OCI-M2 (cell line): Measurements from ENCODE around the gene TEKT3.

Experiments used
- DNase-seq: peaks from one replicate; lab custom pipeline; 2025; ENCODE audit not compliant: unreplicated experiment; lab: John Stamatoyannopoulos, UW

Gene TEKT3

DNA sequence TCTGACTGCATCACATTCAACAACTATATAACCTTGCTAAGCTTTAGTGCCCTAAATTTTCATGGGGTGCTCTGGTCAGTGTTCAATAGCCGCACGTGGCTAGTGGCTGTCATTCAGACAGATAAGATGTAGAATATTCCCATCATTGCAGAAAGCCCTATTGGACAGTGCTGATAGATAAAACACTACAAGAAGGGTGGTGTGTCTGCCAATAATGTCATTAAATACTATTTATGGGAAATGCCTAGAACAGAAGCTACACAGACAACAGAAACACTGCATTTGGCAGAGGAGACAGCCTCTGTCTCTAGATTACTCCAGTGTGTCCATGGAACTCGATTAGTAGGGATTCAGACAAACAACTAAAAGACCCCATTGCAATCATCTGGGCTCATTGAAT is 47.8 kb downstream of the TEKT3 start:
- DNase-seq, result no peak

GRCh38 chr17:15291674-15292361 is 49.6 kb downstream of the TEKT3 start:
- DNase-seq, result no peak

GRCh38 chr17:15290605-15291004 is 50.8 kb downstream of the TEKT3 start:
- DNase-seq, result no peak

DNA sequence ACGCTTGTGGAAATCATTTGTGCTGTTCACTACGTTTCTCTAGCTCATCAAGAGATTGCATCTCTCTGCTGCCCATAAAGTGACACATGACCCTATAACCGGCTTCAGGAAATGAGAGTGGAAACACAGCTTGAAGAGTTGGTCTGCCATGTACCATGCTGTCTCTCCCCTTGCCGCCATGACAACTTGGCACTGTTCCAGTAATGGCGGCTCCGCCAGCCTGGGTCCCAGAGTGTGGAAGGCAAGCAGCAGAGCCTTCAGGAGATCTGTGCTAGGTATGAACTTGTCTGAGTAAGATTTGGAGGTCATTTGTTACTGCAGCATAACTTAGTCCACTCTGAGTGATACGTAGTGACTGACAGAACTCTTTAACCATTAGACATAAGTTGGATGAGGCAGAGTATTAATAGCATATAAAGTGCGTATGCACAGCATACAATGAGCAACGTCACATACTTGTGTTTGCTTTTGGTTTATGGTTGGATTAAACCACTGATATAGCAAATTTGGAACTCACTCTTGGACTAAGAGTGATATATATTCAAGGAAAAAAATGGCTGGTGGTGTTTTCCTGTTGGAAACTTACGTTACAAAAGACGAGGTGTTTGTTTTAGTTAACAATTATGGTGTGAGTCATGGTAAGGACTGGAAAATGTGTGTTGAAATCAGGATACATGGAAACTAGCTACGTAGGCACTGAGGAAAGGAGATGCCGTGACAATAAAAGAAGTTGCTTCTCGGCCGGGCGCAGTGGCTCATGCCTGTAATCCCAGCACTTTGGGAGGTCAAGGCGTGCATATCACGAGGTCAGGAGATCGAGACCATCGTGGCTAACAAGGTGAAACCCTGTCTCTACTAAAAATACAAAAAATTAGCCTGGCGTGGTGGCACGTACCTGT is 51.9 kb downstream of the TEKT3 start:
- no peak for DNase-seq

DNA sequence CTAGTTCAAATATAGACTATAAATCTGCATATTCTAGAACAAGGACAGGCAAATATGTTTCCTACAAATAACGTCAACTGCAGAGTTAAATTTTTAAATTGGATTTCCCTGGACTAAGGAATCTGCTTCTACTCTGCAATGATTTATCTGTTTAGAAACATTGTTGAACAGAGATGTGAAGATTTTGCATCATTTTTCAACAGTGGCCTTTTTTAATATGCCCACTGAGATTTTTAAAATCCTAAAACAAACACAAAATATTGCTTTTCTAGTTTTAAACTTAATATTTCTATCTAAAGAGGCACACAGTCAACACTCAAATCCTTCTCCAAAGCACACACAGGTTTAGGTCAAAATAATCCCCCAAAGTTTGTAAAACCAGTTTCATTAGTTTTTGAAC is 52.5 kb downstream of the TEKT3 start:
- DNase-seq, result no peak

- DNase-seq, result no peak
Observed at GRCh38 chr17:15287538-15288267, 53.7 kb downstream of the TEKT3 start.

DNA sequence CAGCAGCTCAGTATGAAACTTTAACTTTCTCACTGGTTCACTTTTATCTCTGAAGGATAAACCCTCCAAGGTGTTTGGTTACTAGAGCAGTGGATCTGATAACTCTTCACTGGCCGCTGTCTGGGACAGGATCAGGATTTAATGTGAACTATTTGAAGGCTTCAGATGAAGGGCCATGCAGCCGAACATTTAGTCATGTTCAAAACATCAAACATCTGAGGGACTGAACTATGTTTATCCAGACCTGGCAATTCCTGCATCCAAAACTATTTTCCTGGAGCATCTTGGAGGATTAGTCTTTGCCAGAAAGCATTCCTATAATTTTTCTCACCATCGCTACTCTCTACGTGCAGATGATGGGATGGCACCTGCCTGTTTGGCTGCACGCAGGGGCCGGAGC is 55.9 kb downstream of the TEKT3 start:
- no peak for DNase-seq

DNA sequence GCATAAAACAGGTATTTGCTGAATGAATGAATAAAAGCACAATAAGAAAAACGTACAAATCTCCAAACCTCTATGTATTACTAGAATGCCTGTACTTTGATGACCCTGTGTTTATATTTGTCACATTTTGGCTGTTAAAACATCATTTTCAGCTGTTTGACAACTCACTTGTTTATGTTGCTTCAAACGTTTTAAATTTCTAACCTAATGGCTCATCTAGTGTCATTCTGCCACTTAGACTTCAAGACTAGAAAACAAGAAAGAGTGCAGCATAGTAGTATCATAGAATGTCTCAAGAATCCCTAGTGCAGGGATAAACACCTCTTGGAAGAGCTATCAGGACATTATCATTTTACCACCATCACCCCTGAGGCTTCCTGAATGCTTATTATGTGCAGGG is 56.9 kb downstream of the TEKT3 start:
- no peak for DNase-seq

GRCh38 chr17:15284107-15284506 is 57.3 kb downstream of the TEKT3 start:
- no peak for DNase-seq

- DNase-seq, result no peak
Observed at GRCh38 chr17:15281909-15282308, 59.5 kb downstream of the TEKT3 start.

DNA sequence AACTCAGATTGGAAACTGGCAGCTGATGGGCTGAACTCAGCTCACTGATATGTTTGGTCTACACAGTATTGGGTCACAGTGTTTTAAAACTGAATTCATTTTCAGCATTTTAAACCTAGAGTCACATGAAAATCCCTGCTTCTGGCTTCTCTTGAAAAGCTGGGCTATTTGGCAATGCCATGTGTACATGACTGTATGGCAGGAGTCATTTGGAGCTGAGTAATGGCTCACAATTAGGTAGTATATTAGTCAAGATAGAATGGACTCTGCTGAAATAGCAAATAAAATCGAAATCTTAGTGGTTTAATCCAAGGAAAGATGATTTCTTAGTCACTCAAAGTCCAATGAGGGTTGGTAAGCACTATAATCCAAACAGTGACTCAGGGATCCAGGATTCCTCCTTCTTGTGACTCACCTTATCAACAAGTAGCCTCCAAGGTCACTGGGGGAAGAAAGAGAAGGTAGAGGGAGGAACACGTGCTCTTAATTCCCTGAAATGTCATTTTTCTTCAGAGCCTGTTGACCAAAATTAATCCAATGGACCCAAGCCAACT is 62.4 kb downstream of the TEKT3 start:
- DNase-seq, result no peak

GRCh38 chr17:15278380-15278779 is 63.0 kb downstream of the TEKT3 start:
- DNase-seq, result no peak

- no peak for DNase-seq
Observed at GRCh38 chr17:15274017-15274416, 67.4 kb downstream of the TEKT3 start.

DNA sequence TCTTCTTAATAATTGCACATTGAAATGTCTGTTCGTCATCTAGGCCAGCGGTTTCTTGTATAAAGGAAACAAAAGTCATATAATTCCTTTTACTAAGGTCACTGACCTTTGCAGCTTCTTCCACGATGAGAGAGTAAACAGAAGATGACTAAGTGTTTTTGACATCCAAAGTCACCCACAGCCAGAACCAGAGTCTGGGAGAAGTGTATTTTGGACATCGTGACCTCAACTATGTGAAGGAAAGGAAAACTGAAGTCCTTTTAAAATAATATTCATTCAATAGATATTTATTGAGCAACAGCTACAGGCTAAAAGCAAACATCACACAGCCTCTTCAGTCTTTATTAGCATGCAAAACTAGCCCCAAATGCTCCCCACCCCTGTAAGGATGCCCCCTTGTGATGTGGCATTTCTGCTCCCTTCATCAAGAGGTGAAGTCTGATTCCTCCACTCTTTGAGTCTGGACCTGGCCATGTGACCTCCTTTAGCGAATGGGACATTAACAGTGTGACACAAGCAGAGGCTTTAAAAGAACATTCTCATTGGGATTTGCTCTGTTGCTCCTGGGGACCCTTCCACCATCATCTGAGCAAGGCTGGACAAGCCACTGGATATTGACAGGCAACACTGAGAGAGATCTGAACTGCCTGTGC is 68.1 kb downstream of the TEKT3 start:
- no peak for DNase-seq

- DNase-seq, result no peak
Observed at GRCh38 chr17:15271741-15272140, 69.7 kb downstream of the TEKT3 start.

- DNase-seq, result no peak
Observed at GRCh38 chr17:15270628-15271381, 70.6 kb downstream of the TEKT3 start.

DNA sequence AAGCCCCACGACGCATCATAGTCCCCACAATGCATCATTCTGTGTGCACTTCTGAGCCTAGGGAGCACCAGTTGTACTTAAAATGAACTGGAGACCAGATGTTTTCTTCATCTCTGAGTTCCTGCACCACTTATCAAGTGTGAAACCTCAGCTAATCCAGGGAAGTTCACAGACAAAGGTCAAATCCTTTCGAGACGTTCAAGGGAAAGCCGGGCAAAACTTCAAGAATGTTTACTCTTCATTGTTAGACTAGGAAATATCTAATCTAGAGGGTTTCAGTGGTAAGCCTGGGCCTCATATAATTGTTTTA is 71.7 kb downstream of the TEKT3 start:
- no peak for DNase-seq

DNA sequence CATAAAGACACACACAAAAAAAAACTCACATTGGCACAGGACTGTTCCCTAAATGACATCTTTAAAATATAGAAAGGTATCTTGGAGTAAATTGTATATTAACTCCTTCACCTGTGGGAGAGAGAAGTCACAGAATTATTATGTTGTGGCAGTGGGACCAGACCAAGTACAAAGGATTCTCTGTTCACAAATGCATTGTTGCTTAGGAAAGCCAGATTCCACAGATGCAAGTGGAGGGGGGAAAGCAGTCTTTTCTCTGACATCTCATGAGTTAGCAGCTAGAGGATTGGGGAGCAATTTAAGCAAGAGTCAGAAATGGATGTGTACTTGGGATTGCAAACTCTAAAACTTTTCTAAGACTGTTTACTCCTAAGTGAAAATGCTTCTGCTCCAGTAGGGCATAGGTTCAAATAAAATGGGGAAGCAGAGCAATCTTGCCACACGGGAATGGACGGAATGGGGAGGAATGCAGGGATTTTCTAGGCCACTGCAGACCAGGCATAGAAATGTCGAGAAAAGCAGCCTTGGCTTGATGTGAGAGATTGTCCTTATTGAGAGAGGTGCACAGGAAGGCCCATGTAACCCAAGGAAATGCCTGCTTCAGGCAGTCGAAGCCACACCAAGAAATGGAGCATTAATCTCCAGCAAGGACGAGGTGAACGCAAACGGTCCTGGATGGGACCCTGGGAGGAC is 72.2 kb downstream of the TEKT3 start:
- DNase-seq, result no peak

DNA sequence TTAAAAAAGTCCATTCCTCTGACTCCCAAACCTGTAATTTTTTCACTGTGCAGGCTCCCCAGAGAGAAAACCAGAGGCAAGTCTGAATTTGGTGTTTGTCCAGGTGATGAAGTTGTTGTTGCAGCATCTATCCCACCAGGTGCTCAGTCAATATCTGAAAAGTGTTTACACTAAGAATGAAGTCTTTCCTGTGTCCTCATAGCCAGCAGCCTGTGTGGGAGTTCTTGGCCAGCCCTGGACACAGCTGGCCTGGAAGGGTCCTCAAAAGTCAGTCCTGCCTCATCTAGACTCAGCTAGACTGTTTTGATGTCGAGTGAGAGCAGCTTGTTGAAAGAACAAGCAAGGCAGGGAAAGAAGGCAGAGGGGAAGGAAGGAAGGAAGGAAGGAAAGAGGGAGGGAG is 72.9 kb downstream of the TEKT3 start:
- DNase-seq, result no peak

DNA sequence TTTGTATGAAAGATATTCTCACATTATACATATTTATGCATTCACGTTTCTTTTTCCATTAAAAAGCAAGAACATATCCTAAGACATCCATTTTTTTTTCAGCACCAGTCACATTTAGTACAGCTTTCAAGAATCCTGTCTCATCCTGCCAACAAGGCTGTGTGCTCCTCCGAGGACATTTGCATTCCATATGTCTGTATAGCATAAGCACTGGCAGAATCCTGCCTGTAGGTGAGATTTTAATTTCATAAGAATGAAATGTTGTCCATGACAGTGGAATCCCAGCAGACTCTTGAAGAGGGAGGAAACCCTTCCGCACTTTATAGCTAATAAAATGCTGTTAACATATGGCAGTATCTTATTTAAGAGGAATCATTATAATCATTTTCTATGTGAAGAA is 73.4 kb downstream of the TEKT3 start:
- DNase-seq, result no peak
